WERI-Rb-1 (cell line): ENCODE results near the gene USP46.

Experiments used
- DNase-seq: peaks from one replicate; pipeline ENCODE4 v3.0.0-alpha.2; 2020
- H3K27ac ChIP-seq: fragments of 250-450 bp; sonication (Bioruptor Pico); 2 replicates; pipeline ENCODE4 v1.5.1; 2020; ENCODE audit warnings: mild to moderate bottlenecking, moderate library complexity
- H3K27me3 ChIP-seq: fragments of 250-450 bp; sonication (Bioruptor Pico); 2 replicates; pipeline ENCODE4 v1.5.1; 2021; ENCODE audit warnings: mild to moderate bottlenecking, low read depth, moderate library complexity; ENCODE audit not compliant: insufficient read depth, severe bottlenecking
- H3K36me3 ChIP-seq: fragments of 250-450 bp; sonication (Bioruptor Pico); 2 replicates; pipeline ENCODE4 v1.5.1; 2020; ENCODE audit warnings: mild to moderate bottlenecking, moderate library complexity
- H3K4me3 ChIP-seq: 2 replicates; pipeline ENCODE4 v1.5.1; 2011; ENCODE audit warnings: low read depth, mild to moderate bottlenecking, control low read depth, low read length
- H3K9me3 ChIP-seq: fragments of 250-450 bp; sonication (Bioruptor Pico); 2 replicates; pipeline ENCODE4 v1.5.1; 2021; ENCODE audit warnings: mild to moderate bottlenecking, moderate library complexity; ENCODE audit not compliant: severe bottlenecking
- CTCF ChIP-seq: IDR thresholded peaks from 2 replicates; pipeline ENCODE4 v1.5.1; 2011; ENCODE audit warnings: low read depth, mild to moderate bottlenecking, control low read depth, inconsistent platforms, low read length

The USP46 gene

GRCh38 chr4:52660643-52661042 lies 1.5 kb upstream of the USP46 start:
- Histone ChIP-seq H3K27ac (no peak overlapping the region), H3K4me3 (no peak overlapping the region), H3K9me3 (peaks cover 3% of the 10 kb centered on the region), H3K27me3 (peaks cover 62% of the 10 kb centered on the region), H3K36me3 (no peaks in the 10 kb centered on the region)
- TF ChIP-seq CTCF, result no peak
- no peak for DNase-seq

GRCh38 chr4:52659722-52660261 lies 691 bp upstream of the USP46 start:
- TF ChIP-seq CTCF, result no peak
- Histone ChIP-seq H3K4me3 (peak overlapping the region; percentile 40), H3K9me3 (peaks cover 3% of the 10 kb centered on the region), H3K27ac (no peak overlapping the region), H3K36me3 (no peaks in the 10 kb centered on the region), H3K27me3 (peaks cover 62% of the 10 kb centered on the region)
- no peak for DNase-seq

GRCh38 chr4:52658641-52659000 lies 480 bp downstream of the USP46 start:
- DNase-seq, result no peak
- Histone ChIP-seq H3K36me3 (no peaks in the 10 kb centered on the region), H3K4me3 (peak overlapping the region; percentile 44), H3K27ac (no peak overlapping the region), H3K27me3 (peaks cover 59% of the 10 kb centered on the region), H3K9me3 (peaks cover 3% of the 10 kb centered on the region)
- TF ChIP-seq CTCF, result no peak

GRCh38 chr4:52657618-52658501 lies 1.2 kb downstream of the USP46 start:
- no peak overlapping the region for H3K4me3 ChIP-seq
- TF ChIP-seq CTCF, result no peak

GRCh38 chr4:52657292-52657617 lies 1.8 kb downstream of the USP46 start:
- no peak for DNase-seq
- no peak overlapping the region for H3K4me3 ChIP-seq
- no peaks in the 10 kb centered on the region for H3K36me3 ChIP-seq
- no peaks in the 10 kb centered on the region for H3K9me3 ChIP-seq
- no peak for TF ChIP-seq CTCF
- peaks cover 52% of the 10 kb centered on the region for H3K27me3 ChIP-seq
- H3K27ac ChIP-seq, result no peak overlapping the region

More at GRCh38 chr4:52657618-52658501, 1.2 kb downstream of the USP46 start:
- no peaks in the 10 kb centered on the region for H3K9me3 ChIP-seq
- H3K27ac ChIP-seq, result no peak overlapping the region
- no peaks in the 10 kb centered on the region for H3K36me3 ChIP-seq
- DNase-seq, result no peak
- peaks cover 56% of the 10 kb centered on the region for H3K27me3 ChIP-seq
